ENCODE data around the gene SPRN. TPM values are rescaled to one million over a fixed set of nuclear protein-coding genes. Genes with fewer than 3 reads are reported as not detected.

SPRN gene
- total RNA-seq, 1 donor from 2014 or later: not detected

GRCh38 chr10:133394064-133394663, 30.3 kb downstream of the SPRN start, which contains the start of gene MTG1:
Gene MTG1 (plus strand): TSS chr10:133394157. CDS start chr10:133394221, 64 bp downstream.
- DNase-seq (ENCODE audit: low read depth): peak; percentile 75
- Histone ChIP-seq H3K4me3 (ENCODE audit: low read depth, low read length) (peak within 1 kb of the TSS; percentile 73), H3K27me3 (ENCODE audit: control insufficient read depth, insufficient read depth, low read length) (no peaks in the 10 kb centered on the region), H3K36me3 (ENCODE audit: control insufficient read depth, insufficient read depth, low read length) (peaks cover 13% of the 10 kb centered on the region)
- no peak for FAIRE-seq
- peak; percentile 33 for TF ChIP-seq CTCF (IDR thresholded peaks at IDR 0.05; ENCODE audit: insufficient read depth, low read length, severe bottlenecking)

- no peak for TF ChIP-seq CTCF (IDR thresholded peaks at IDR 0.05; ENCODE audit: insufficient read depth, low read length, severe bottlenecking)
- no peak for FAIRE-seq
- peaks cover 10% of the 10 kb centered on the region for H3K36me3 ChIP-seq (ENCODE audit: control insufficient read depth, insufficient read depth, low read length)
- H3K27me3 ChIP-seq (ENCODE audit: control insufficient read depth, insufficient read depth, low read length): no peaks in the 10 kb centered on the region
- H3K4me3 ChIP-seq (ENCODE audit: low read depth, low read length): peak overlapping the region; percentile 73
- DNase-seq (ENCODE audit: low read depth): no peak
Observed at GRCh38 chr10:133393401-133394063, 30.9 kb downstream of the SPRN start.

- Histone ChIP-seq H3K36me3 (ENCODE audit: control insufficient read depth, insufficient read depth, low read length) (peaks cover 7% of the 10 kb centered on the region), H3K4me3 (ENCODE audit: low read depth, low read length) (no peak overlapping the region), H3K27me3 (ENCODE audit: control insufficient read depth, insufficient read depth, low read length) (no peaks in the 10 kb centered on the region)
- DNase-seq (ENCODE audit: low read depth): no peak
- TF ChIP-seq CTCF (IDR thresholded peaks at IDR 0.05; ENCODE audit: insufficient read depth, low read length, severe bottlenecking): no peak
- no peak for FAIRE-seq
Observed at GRCh38 chr10:133391761-133392518, 32.5 kb downstream of the SPRN start.

- H3K36me3 ChIP-seq (ENCODE audit: control insufficient read depth, insufficient read depth, low read length): peaks cover 5% of the 10 kb centered on the region
- FAIRE-seq: no peak
- no peak for TF ChIP-seq CTCF (IDR thresholded peaks at IDR 0.05; ENCODE audit: insufficient read depth, low read length, severe bottlenecking)
- no peaks in the 10 kb centered on the region for H3K27me3 ChIP-seq (ENCODE audit: control insufficient read depth, insufficient read depth, low read length)
- no peak overlapping the region for H3K4me3 ChIP-seq (ENCODE audit: low read depth, low read length)
- no peak for DNase-seq (ENCODE audit: low read depth)
Observed at GRCh38 chr10:133391249-133391635, 33.2 kb downstream of the SPRN start.

GRCh38 chr10:133390597-133391248, 33.7 kb downstream of the SPRN start:
- no peak for DNase-seq (ENCODE audit: low read depth)

More at GRCh38 chr10:133390597-133391248, 33.7 kb downstream of the SPRN start:
- peak; percentile 32 for FAIRE-seq
- no peak for TF ChIP-seq CTCF (IDR thresholded peaks at IDR 0.05; ENCODE audit: insufficient read depth, low read length, severe bottlenecking)
- H3K27me3 ChIP-seq (ENCODE audit: control insufficient read depth, insufficient read depth, low read length): no peaks in the 10 kb centered on the region
- no peak overlapping the region for H3K4me3 ChIP-seq (ENCODE audit: low read depth, low read length)
- H3K36me3 ChIP-seq (ENCODE audit: control insufficient read depth, insufficient read depth, low read length): peaks cover 2% of the 10 kb centered on the region
